IPS-11a (cell line): Measurements from ENCODE around the gene PRDM16.

Experiments
- H3K4me3 ChIP-seq: one replicate; pipeline ENCODE4 v1.5.1; 2013; ENCODE audit warnings: low read depth, low read length, control low read depth

Gene PRDM16

DNA sequence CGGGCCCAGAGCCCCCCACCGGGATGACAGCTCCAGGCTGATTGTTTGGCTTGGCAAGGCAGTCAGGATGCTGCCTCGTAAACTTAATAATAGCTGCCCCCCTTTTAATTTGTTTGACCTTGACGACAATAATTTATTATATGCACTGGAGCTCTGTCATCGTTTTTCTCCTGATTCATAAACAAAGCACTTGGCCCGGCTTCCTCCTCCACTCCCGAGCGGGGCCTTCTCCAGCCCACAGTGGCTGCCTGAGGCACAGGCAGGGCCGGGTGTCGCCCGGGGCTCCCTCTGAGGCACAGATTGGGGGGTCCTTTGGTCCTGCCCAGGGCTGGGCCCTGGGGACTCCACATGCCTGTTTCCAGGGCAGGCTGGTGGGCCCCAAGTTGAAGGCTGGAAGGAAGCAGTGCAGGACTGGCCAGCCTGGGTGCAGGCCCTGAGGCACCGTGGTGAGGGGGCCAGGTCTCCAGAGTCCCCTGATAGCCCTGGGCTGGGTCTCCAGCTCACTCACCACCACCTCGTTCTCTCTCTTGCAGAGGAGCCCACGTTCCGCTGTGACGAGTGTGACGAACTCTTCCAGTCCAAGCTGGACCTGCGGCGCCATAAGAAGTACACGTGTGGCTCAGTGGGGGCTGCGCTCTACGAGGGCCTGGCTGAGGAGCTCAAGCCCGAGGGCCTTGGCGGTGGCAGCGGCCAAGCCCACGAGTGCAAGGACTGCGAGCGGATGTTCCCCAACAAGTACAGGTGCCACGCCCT lies 333.4 kb downstream of the PRDM16 start:
- no peak overlapping the region for H3K4me3 ChIP-seq

GRCh38 chr1:3403011-3403345 lies 334.0 kb downstream of the PRDM16 start:
- H3K4me3 ChIP-seq, result no peak overlapping the region

DNA sequence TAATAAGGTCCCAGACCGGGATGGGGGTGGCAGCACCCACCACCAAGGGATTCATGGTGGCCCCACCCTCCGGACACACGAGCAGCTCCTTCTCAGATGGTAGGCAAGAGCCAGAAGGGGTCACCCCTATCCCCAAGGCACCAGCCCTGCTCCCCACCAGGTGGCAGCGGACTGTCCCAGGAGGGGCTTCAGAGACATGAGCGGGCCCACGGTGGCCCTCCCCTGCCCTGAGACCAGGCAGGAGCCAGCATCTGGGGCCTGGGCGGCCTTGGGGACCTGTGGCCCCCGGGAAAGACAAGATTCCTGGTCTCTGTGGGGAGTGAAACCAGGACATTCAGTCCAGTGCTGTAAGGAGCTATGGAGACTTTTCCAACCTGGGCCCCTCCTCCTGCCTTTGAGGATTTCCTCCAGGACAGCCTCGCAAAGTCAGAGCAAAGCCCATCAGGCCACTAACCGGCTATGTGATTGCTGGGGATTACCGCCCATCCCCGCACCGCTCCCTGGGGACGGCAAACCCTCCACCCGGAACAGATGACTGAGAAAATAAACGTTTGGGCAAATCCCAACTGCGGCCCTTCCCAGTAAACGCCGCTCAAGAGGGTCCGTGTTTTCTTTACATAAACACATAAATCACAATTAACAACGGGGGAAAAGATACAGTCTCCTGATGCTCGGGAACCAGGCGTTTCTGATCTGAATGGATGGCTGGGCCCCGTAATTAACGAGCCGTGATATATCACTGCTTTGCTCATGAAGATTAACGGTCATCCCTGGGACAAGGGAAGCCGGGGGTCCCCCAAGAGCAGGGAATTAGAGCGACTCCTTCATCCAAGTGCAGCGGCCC lies 334.6 kb downstream of the PRDM16 start:
- H3K4me3 ChIP-seq, result no peak overlapping the region

- no peak overlapping the region for H3K4me3 ChIP-seq
These were observed 335.3 kb downstream of the PRDM16 start for GRCh38 chr1:3404301-3404700.

DNA sequence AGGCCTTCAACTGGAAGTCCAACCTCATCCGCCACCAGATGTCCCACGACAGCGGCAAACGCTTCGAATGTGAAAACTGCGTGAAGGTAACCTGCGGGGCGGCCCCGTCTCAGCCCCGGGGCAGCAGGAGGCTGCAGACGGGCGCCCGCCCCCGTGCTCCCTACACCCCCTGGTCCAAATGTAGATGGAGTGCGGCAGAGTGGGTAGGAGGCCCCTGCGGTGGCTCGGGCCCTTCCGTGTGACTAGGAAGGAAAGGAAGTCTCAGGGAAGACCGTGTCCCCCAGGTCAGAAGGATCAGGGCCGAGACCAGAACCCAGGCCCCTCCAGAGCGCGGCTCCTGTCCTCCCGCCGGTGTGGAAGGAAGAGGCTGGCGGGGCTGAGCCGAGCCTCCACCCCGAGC lies 335.8 kb downstream of the PRDM16 start:
- no peak overlapping the region for H3K4me3 ChIP-seq

- no peak overlapping the region for H3K4me3 ChIP-seq
These were observed 336.5 kb downstream of the PRDM16 start for GRCh38 chr1:3405491-3405890.

DNA sequence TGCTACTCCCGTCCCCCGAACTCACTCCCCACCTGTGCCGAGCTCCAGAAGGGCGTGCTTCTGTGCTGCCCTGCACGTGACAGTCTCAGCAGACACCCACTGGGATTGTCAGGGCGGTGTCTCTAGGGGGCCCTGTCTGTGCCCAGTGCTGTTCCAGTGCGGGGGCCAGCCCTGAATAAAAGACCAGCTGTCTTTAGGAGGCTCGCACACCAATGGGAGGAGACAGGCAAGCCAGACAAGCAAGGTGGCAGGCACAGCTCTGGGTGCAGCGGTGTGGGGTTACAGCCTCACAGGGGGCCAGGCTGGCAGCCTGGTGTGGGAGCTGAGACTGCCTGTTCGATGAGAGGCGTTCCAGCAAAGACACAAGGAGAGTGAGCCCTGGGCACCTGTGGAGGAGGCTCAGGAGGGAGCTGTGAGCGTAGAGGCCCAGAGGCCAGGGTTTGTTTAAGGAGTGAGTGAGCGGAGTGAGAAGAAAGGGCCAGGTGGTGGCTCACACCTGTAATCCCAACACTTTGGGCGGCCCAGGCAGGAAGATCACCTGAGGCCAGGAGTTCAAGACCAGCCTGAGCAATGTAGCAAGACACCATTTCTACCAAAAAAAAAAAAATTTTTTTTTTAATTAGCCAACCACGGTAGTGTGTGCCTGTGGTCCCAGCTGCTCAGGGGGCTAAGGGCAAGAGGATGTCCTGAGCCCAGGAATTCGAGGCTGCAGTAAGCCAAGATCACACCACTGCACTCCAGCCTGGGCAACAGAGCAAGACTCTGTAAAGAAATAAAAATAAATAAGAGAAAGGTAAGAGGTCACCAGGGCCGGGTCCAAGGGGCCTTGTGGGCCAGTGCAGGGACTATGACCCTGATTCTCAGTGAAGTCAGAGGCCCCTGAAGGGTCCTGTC lies 337.2 kb downstream of the PRDM16 start:
- H3K4me3 ChIP-seq, result no peak overlapping the region

- H3K4me3 ChIP-seq, result no peak overlapping the region
These were observed 338.0 kb downstream of the PRDM16 start for GRCh38 chr1:3407021-3407420.

DNA sequence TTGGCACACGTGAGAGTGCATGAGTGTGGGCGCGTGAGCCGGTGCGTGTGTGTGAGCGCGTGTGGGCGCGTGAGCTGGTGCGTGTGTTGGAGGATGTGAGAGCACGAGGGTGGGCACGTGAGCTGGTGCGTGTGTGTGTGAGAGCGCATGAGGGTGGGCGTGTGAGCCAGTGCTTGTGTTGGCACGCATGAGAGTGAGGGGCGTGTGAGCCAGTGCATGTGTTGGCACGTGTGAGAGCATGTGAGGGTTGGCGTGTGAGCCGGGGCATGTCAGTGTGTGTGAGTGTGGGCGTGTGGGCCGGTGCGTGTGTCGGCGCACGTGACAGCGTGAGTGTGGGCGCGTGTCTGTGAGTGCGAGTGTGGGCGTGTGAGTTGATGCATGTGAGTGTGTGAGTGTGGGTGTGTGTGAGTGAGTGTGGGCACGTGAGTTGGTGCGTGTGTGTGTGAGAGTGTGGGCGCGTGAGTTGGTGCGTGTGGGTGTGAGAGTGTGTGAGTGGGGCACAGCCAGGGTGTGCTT lies 339.8 kb downstream of the PRDM16 start:
- no peak overlapping the region for H3K4me3 ChIP-seq

GRCh38 chr1:3409366-3410141 lies 340.6 kb downstream of the PRDM16 start:
- H3K4me3 ChIP-seq, result no peak overlapping the region

GRCh38 chr1:3410142-3410925 lies 341.3 kb downstream of the PRDM16 start:
- H3K4me3 ChIP-seq, result no peak overlapping the region

- no peak overlapping the region for H3K4me3 ChIP-seq
These were observed 342.8 kb downstream of the PRDM16 start for GRCh38 chr1:3411806-3412205.

GRCh38 chr1:3412376-3412775 lies 343.4 kb downstream of the PRDM16 start:
- no peak overlapping the region for H3K4me3 ChIP-seq

GRCh38 chr1:3413975-3414710 lies 345.1 kb downstream of the PRDM16 start:
- H3K4me3 ChIP-seq, result no peak overlapping the region

DNA sequence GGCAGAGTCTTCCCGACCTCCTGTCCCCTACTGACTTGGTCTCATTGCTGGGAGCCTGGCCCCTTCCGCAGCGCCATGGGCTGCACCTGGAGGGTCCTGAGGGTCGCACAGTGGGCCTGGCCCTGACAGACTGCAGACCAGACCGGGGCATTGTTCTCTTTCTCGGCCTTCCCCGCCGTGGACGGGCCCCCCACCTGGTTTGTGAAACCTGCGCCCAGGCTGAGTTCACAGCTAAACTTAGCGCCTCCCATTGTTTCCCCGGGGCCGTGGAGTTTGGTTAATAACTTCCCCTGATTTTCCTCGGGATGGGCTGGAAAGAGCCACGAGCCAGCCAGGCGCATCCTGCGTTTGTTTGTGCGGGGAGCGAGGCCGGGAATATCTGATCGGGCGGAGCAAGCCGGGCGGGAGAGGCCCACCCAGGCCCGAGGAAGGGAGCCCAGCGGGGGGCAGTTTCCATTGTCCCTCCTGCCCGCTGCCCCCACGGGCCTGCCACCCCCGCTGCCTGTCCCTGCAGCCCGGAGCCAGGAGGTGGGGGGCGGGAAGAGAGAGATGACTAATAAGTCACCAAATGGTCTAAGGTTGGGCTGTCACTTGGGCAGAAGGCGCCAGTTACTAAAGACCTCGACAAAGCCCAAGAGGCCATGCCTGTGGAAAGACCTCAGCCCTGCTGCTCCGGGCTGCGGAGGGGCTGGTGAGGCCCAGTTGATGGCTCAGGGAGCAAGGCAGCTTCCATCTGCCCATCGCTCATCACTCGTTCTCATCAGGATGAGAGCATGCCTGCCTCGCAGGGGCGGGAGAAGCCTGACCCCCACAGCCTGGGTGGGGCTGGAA lies 346.5 kb downstream of the PRDM16 start:
- H3K4me3 ChIP-seq, result no peak overlapping the region

- no peak overlapping the region for H3K4me3 ChIP-seq
These were observed 348.2 kb downstream of the PRDM16 start for GRCh38 chr1:3417082-3417739.

DNA sequence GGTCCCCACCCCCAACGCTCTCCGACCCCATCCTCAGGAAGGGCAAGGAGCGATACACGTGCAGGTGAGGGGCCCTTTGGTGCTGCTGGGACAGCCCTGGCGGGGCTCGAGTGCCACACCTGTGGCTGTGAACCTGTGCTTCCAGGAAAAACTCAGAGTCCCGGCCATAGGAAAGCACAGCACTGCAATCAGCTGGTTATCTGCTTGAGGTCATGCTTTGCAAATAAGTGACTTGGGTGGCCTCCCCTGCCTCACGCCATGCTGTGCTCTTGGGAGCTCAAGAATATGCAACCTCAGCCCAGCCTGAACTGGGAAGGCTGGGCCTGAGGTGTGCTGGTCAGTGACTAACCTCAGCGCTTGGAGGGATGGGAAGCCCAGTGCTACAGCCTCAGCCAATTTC lies 348.9 kb downstream of the PRDM16 start:
- no peak overlapping the region for H3K4me3 ChIP-seq

- H3K4me3 ChIP-seq, result no peak overlapping the region
These were observed 349.6 kb downstream of the PRDM16 start for GRCh38 chr1:3418600-3418999.
